NT2/D1 (cell line): Measurements from ENCODE around the gene FIG4.

Experiments used
- YY1 ChIP-seq: IDR thresholded peaks from 2 replicates; pipeline ENCODE4 v1.6.1; 2011; ENCODE audit not compliant: insufficient read length, insufficient read depth
- ZNF274 ChIP-seq: IDR thresholded peaks from 2 replicates; pipeline ENCODE4 v1.6.1; 2011; ENCODE audit warnings: mild to moderate bottlenecking, low read depth, low read length

DNA sequence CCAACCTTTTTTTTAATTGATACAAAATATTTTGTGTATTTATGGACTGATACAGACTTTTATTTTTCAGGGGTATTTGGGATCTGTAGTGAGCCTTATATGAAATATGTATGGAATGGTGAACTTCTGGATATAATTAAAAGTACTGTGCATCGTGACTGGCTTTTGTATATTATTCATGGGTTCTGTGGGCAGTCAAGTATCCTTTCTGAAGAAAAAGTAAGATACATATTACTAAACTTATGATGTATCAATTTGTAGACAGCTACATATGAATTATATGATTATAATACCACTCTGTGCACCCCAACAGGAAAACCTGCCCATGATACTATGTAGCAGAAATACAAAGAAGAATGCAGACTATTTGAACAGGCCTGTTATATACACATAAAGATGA, 47.2 kb downstream of the FIG4 start:
- TF ChIP-seq ZNF274, result no peak
- no peak for TF ChIP-seq YY1
